GM18499 (cell line): Measurements from ENCODE around the gene POM121C.
A peak's percentile ranks its signal among the peaks of the same experiment; 100 is the strongest.
"Not testable (repeated sequence)": the region's sequence is repeated elsewhere in the genome, so short reads cannot be mapped to it uniquely, and the experiment has no call there.

Experiments used
- ATAC-seq: cut with Tn5 transposase; IDR thresholded peaks from one replicate; pipeline ENCODE4 v1.9.1; 2021; ENCODE audit warnings: moderate number of reproducible peaks; ENCODE audit not compliant: insufficient read depth, unreplicated experiment

POM121C gene

GRCh38 chr7:75485979-75486643, at the start of gene POM121C:
POM121C (minus strand) TSS chr7:75486299; CDS start chr7:75441496, 44,803 bp downstream.
- peak; percentile 87 for ATAC-seq

GRCh38 chr7:75534727-75535307, 48.7 kb upstream of the POM121C start:
- peak; percentile 84 for ATAC-seq

- ATAC-seq, result no peak
Observed at GRCh38 chr7:75533926-75534325, 47.8 kb upstream of the POM121C start.

- ATAC-seq, result no peak
Observed at GRCh38 chr7:75532639-75533038, 46.5 kb upstream of the POM121C start.

DNA sequence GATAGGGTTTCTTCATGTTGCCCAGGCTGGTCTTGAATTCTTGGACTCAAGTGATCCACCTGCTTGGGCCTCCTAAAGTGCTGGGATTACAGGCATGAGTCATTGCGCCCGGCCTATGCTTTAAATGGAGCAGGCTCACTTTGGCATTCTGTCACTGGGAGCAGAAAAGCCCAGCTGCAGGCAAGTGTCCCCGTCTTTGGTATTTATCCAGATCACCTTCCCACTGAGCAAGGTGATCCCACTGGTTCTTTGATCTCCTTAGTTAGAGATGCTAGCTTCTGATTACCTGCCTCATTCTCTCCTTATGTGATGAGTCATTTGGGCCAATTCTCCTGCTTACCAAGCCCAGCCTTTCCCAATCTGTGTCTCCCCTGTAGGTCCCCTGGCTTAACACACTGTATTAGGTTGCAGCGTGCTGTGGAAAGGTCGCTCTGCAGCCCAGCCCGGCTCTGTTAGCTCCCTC, 45.3 kb upstream of the POM121C start:
- no peak for ATAC-seq

- ATAC-seq, result not testable (repeated sequence)
Observed at GRCh38 chr7:75527224-75527722, 41.2 kb upstream of the POM121C start.

- not testable (repeated sequence) for ATAC-seq
Observed at GRCh38 chr7:75521727-75522126, 35.6 kb upstream of the POM121C start.

- not testable (repeated sequence) for ATAC-seq
Observed at GRCh38 chr7:75518842-75519241, 32.7 kb upstream of the POM121C start.

DNA sequence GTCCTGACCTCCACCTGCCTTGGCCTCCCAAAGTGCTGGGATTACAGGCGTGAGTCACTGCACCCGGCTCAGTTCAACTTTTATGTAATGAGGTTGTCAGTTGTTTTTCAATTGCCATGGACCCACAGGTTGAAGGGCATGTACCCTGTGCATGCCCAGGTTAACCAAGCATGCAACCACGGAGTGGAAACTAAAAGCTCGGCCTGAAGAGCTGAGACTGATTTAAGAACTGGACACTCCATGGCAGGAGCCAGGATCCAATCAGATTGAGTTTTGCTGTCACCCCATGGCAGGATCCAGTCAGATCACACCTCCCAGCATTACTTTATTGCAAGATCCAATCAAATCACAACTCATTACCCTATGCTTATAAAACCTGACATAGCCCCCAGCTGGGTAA, 22.9 kb upstream of the POM121C start:
- ATAC-seq, result not testable (repeated sequence)

DNA sequence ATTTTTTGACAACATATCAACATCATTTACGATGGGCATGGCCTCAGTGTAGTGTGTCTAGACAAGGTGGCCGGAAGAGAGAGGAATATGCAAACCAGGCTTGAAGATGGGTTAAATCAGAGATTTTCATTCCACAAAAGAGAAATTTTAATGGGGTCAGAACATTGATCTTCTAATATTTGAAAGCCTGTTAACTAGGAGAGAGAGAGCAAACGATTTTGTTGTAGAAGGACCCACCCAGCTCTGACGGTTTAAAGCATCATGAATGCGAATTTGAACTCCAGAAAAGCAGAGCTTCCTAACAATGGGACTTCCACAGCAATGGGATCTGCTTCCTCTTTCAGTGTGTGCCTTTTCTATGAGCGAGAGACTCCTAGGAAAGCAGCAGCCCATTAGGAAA, 5.9 kb upstream of the POM121C start, which contains the start of gene SPDYE5:
SPDYE5 (plus strand) TSS at position 301 of the 400 bp plus-strand sequence. CDS start 1,728 bp downstream, outside the sequence.
- ATAC-seq, result not testable (repeated sequence)

GRCh38 chr7:75485355-75485978, 632 bp downstream of the POM121C start:
- not testable (repeated sequence) for ATAC-seq

DNA sequence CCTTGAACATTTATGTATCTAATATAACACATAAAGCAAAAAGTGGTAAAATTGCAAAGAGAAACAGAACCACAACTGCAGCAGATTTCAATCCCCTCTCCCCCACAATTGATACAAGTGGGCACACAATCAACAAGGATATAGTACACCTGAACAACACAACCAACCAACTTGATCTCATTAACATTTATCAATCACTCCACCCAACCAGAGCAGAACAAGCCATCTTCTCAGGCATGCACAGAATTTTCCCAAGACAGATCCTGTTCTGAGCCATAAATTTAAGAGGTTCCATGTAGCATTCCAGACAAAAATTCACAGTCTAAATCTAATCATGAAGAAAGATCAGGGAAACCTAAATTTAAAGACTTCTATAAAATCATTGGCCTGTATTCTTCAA, 5.8 kb downstream of the POM121C start:
- not testable (repeated sequence) for ATAC-seq

DNA sequence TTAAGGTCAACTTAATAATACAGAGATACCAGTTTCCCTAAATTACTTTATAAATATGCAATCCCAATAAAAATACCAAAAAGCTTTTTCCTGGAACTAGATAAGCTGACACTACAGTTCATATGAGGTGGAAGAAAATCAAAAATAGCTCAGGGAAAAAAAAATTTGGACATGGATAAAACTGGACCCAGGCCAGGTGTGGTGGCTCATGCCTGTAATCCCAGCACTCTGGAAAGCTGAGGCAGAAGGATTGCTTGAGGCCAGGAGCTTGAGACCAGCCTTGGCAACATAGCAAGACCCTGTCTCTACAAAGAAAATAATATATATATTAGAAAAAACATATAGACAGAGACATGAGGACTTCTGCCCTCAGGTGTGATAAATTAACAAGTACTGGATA, 8.6 kb downstream of the POM121C start:
- not testable (repeated sequence) for ATAC-seq

DNA sequence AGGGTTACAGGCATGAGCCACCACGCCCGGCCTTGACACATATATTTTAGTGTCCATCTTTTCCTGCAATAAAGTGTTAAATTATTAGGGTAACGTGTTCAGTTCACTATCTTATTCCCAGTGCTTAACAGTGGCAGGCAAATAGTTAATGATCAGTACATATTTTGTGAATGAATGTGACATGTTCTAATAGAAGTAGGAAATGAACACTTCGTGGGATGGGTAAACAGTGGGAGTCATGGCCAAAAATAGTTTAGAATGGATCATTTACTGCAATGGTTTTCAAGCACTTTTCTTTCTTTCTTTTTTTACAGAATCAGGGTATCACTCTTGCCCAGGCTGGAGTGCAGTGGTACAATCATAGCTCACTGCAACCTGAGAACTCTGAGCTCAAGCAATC, 15.9 kb downstream of the POM121C start:
- ATAC-seq, result not testable (repeated sequence)

DNA sequence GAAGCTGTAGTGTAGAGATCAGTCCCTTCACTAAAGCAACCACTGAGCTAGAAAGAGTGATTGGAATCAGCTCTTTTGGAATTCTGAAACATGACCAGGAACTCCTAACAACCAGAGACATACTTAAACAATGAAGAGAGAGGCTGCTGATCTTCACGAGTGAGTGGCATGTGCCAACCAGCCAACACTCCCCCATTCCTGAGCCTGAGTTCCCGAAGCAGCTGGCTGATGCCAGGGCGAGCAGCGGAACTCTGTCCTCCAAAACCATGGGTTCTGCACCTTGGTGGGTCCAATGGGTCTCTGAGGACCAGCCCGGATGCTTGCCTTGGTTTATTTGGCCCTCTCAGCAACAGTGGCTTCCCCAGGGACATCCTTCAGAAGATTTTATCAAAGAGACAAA, 25.6 kb downstream of the POM121C start:
- not testable (repeated sequence) for ATAC-seq

GRCh38 chr7:75458034-75458433, 28.1 kb downstream of the POM121C start:
- ATAC-seq, result not testable (repeated sequence)

- ATAC-seq, result not testable (repeated sequence)
Observed at GRCh38 chr7:75456403-75456802, 29.7 kb downstream of the POM121C start.

- ATAC-seq, result peak; percentile 64
Observed at GRCh38 chr7:75452494-75452955, 33.6 kb downstream of the POM121C start.

- ATAC-seq, result not testable (repeated sequence)
Observed at GRCh38 chr7:75449946-75450345, 36.2 kb downstream of the POM121C start.

DNA sequence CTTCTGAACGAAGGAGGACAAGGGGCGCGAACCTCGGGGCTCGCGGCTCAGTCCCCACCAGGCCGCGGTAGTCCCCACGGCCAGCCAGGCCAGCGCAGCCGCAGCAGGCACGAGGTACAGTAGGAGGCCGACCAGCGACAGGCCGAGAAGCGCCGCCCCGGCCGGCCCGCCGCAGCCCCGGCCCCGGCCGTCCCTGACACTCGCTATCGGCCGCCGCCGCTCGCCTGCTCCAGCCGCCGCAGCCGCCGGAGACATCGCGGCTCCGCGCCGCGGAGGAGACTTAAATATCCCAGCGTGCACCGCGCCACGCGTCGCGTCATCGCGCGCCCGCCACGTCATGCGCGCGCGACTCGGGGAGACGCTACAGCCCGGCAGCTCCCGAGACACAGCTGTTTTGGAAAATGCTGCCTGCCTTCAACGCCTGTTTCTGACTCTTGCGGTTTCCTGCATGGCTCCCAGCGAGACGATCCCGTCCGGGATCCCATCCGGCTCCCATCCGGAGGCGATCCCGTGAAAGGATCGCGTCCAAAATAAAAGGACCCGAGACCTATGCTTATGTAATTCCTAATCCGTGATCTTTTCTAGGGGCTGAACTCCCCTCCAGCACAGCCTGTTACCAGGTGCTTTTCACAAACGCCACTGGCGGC, 43.5 kb downstream of the POM121C start:
- peak; percentile 49 for ATAC-seq
